ENCODE data around the gene CLMP.

CLMP gene

DNA sequence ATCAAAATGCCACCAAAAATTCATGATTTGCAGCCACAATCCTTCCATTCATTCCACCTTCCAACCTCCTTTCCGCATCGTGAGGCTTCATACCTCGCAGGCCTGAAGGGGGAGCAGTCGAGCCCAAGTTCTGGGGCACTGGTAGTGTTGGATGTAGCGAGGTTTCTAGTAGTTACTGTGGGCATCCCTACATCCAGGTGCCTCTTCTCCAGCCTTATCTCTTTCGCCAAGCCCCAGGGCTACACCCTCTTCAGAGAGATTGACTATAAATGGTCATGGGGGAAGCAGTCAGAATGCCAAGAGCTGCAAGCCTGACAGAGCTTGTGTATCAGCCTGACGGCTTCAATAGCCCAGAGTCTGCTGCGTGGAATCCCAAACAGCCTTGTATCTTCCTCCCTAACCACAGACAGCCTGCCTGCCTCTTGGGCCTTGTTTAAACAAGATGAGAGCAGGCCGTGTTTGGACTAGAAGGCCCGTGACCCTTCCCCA lies 28.9 kb downstream of the CLMP start:
- peak; percentile 86 for ATAC-seq
- no peak for TF ChIP-seq CREB5 (CRISPR knock-in tag; IDR thresholded peaks at IDR 0.05; ENCODE audit: low read depth)
- no peak for TF ChIP-seq RARB (CRISPR knock-in tag; IDR thresholded peaks at IDR 0.05)
- TF ChIP-seq ZNF8 (CRISPR knock-in tag; IDR thresholded peaks at IDR 0.05), result no peak
- TF ChIP-seq TSHZ2 (CRISPR knock-in tag; IDR thresholded peaks at IDR 0.05), result no peak
- TF ChIP-seq ESRRG (CRISPR knock-in tag; IDR thresholded peaks at IDR 0.05), result no peak
- TF ChIP-seq ISL1 (CRISPR knock-in tag; IDR thresholded peaks at IDR 0.05), result no peak

DNA sequence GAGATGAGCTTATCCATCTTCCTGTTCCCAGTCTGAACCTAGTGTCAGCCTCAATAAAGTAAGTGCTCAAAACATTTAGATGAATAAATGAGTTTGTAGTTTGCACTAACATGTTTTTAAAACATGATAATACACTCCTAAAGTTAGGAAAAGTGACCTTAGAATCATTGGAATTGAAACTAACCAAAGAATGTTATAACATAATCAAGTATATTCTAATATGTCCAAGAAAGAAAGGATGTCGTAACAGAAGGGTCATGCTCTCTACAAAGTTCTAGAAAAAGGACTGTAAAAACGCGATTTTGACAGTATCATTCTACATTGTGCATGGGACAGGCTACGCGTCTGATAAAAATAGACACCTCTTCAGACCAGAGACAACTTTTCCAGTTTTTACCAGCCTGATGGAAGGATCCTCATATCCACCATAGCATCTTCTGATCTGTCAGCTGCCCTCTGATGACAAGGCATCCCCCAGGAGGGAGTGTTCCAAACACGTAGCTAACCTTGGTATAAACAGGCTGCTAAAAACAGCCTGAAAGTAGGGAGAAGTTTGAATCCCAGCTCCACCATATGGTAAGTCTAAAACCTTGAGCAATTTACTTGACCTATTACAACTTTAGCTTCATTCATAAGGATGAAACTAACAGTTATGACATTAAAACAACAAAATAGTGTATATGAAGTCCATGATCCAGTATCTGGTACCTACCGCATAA lies 30.2 kb downstream of the CLMP start:
- TF ChIP-seq PATZ1 (CRISPR knock-in tag; IDR thresholded peaks at IDR 0.05; ENCODE audit: borderline replicate concordance) (no peak), ZNF565 (CRISPR knock-in tag; conservative IDR thresholded peaks at IDR 0.05; ENCODE audit: low read depth) (no peak), TOX (CRISPR knock-in tag; IDR thresholded peaks at IDR 0.05; ENCODE audit: borderline replicate concordance) (no peak)
- ATAC-seq, result no peak

DNA sequence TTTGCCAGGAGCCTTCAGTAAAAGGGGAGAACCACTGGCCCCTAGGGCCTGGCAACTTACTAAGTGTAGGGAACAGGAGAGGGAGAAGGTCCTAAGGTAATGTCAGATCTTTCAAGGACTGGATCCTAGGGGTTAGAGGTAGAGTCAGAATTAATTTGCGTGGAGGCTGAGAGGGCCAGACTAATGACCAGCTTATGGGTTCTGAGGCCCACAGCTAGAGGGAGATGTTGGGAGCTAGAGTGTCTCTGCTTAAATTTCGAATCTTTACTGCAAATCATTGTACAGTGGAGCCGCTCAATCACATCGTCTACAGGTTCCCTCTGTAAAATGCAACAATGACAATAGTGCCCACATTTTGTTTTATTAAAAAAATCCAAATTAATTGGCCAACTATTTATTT lies 31.4 kb downstream of the CLMP start:
- no peak for TF ChIP-seq RARB (CRISPR knock-in tag; IDR thresholded peaks at IDR 0.05)
- TF ChIP-seq PATZ1 (CRISPR knock-in tag; IDR thresholded peaks at IDR 0.05; ENCODE audit: borderline replicate concordance), result no peak
- no peak for TF ChIP-seq ARNTL (CRISPR knock-in tag; IDR thresholded peaks at IDR 0.05; ENCODE audit: borderline replicate concordance, low read depth)
- no peak for TF ChIP-seq ZFP30 (CRISPR knock-in tag; IDR thresholded peaks at IDR 0.05)
- no peak for TF ChIP-seq TCF4 (CRISPR knock-in tag; IDR thresholded peaks at IDR 0.05; ENCODE audit: borderline replicate concordance)
- no peak for TF ChIP-seq ZNF8 (CRISPR knock-in tag; IDR thresholded peaks at IDR 0.05)
- TF ChIP-seq SNAI2 (CRISPR knock-in tag; IDR thresholded peaks at IDR 0.05), result no peak
- TF ChIP-seq ZFP3 (CRISPR knock-in tag; IDR thresholded peaks at IDR 0.05), result no peak
- TF ChIP-seq TSHZ2 (CRISPR knock-in tag; IDR thresholded peaks at IDR 0.05), result no peak
- TF ChIP-seq GLIS3 (CRISPR knock-in tag; IDR thresholded peaks at IDR 0.05), result no peak
- TF ChIP-seq CSRNP3 (CRISPR knock-in tag; IDR thresholded peaks at IDR 0.05), result no peak
- no peak for TF ChIP-seq ESRRG (CRISPR knock-in tag; IDR thresholded peaks at IDR 0.05)
- TF ChIP-seq CSDC2 (CRISPR knock-in tag; IDR thresholded peaks at IDR 0.05), result no peak

More for the DNA sequence above, 31.4 kb downstream of the CLMP start:
- no peak for ATAC-seq

All from SK-N-SH treated with all-trans-retinoic acid at 6 μM for 48 hours (cell line).